ENCODE results near the gene RELA. TPM values are rescaled to one million over a fixed set of nuclear protein-coding genes. Genes with fewer than 3 reads are reported as not detected.

Gene RELA
- total and polyA plus RNA-seq, 2 of the 4 experiments (the other 2 are of a cell fraction) = 8.6 to 53.0 TPM

GRCh38 chr11:65607614-65608426 is 54.9 kb downstream of the RELA start (continued):
- TF ChIP-seq POLR2A (IDR thresholded peaks at IDR 0.05; ENCODE audit: low read depth, low read length) (no peak), MAFK (IDR thresholded peaks at IDR 0.05; ENCODE audit: low read depth, low read length) (no peak)

DNA sequence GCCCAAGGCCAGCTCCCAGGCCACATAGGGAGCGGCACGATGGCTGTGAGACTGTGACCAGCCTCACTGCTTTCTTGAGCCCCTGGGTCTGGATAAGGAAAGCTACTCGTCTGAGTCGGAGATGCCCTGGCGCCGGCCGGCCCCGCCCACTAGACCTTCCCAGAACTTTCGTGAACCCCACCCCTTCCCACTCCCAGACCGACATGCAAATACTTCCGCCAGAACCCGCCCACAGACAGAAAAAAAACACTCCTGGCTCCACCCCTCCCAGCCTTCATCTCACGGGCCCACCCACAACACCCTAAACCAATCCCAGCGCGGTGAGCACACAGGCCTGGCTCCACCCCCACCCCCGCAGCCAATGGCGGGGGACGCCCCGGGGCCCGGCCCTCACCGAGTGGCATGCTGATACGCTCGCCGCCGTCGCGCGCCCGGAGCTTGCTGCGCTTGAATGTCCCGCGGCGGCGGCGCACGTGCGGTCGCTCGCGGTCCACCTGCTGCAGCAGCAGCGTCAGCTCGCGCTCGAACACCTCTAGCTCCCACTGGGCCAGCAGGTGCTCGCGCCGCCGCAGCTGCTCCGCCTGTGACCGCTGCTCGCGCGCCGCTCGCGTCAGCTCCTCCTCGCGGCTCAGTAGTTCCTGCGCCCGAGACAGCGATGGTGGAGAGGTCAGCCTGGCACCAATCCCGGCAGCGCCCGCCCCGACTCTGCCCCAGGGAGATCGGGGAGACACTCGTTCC is 55.7 kb downstream of the RELA start:
- POLR2A ChIA-PET (ENCODE audit: unreplicated experiment) = interaction anchor here (0.5 to 0.7 kb wide), 3 partner anchors 15 to 290 kb away, joined by 3 to 10 read pairs (median 8); no protein-coding TSS in a partner anchor
- no peak overlapping the region for H3K56ac ChIP-seq (ENCODE audit: extremely low read depth, insufficient read depth, low read length)
- TF ChIP-seq BHLHE40 (IDR thresholded peaks at IDR 0.05; ENCODE audit: low read depth, low read length) (peak; percentile 93), ELK1 (IDR thresholded peaks at IDR 0.05; ENCODE audit: borderline replicate concordance, low read depth, low read length) (no peak), POLR2A (IDR thresholded peaks at IDR 0.05; ENCODE audit: low read depth, low read length) (no peak), CHD1 (IDR thresholded peaks at IDR 0.05; ENCODE audit: low read depth, low read length) (no peak), SMC3 (IDR thresholded peaks at IDR 0.05; ENCODE audit: low read depth, low read length) (no peak), RFX5 (IDR thresholded peaks at IDR 0.05; ENCODE audit: low read depth, low read length) (no peak), RCOR1 (IDR thresholded peaks at IDR 0.05; ENCODE audit: insufficient replicate concordance, low read length) (no peak), MXI1 (IDR thresholded peaks at IDR 0.05; ENCODE audit: borderline replicate concordance, low read depth, low read length) (peak; percentile 99), RAD21 (IDR thresholded peaks at IDR 0.05; ENCODE audit: low read length) (no peak)
- TF ChIP-seq, protein P1, sequence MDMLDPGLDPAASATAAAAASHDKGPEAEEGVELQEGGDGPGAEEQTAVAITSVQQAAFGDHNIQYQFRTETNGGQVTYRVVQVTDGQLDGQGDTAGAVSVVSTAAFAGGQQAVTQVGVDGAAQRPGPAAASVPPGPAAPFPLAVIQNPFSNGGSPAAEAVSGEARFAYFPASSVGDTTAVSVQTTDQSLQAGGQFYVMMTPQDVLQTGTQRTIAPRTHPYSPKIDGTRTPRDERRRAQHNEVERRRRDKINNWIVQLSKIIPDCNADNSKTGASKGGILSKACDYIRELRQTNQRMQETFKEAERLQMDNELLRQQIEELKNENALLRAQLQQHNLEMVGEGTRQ (IDR thresholded peaks at IDR 0.05; ENCODE audit: low read depth, low read length) = no peak; the same call in 1 of the 2 replicates
- 8% methylated on average over 48 of the region's 67 CpGs; no CpG with 5 or more reads in 1 of the 2 experiments for WGBS, 2 experiments (ENCODE audit: extremely low coverage in 2 of 2, insufficient read length in 1 of 2)
- no peak overlapping the region for H3K23ac ChIP-seq (ENCODE audit: low read depth, low read length)
- H3K9ac ChIP-seq (ENCODE audit: low read depth, low read length) = no peak overlapping the region
- peak; percentile 100 for ATAC-seq (ENCODE audit: low read depth)
- peaks cover 41% of the 10 kb centered on the region for H3K36me3 ChIP-seq (ENCODE audit: control insufficient read depth, insufficient read depth, low read length)
- no peak overlapping the region for H2BK20ac ChIP-seq (ENCODE audit: low read depth, low read length)
- peaks cover 13 to 58% of the 10 kb centered on the region in 2 experiments for H3K79me1 ChIP-seq (ENCODE audit: low read depth in 1 of 2, low read length in 2 of 2)
- H2BK5ac ChIP-seq (ENCODE audit: low read depth, low read length, poor library complexity, severe bottlenecking) = no peak overlapping the region
- H2AFZ ChIP-seq (replicated peaks; ENCODE audit: low read length, poor library complexity) = peak overlapping the region; percentile 61
- CTCF ChIA-PET = interaction anchor here (1.0 kb wide), 1 partner anchor 13 kb away, joined by 3 read pairs; no protein-coding TSS in a partner anchor
- dilution Hi-C loops (cut with HindIII; ENCODE audit: low sequenced_read_pairs, unreplicated experiment) (no loop called here), intact Hi-C loops (cut with micrococcal nuclease) (loop anchor here (5.0 kb wide), 1 partner anchor 35 kb away; the partner anchor contains the start of genes FAM89B and ZNRD2), in situ Hi-C loops (cut with MboI; ENCODE audit: low sequenced_read_pairs) (no loop called here)
- peaks cover 39% of the 10 kb centered on the region for H4K20me1 ChIP-seq (ENCODE audit: insufficient read depth, low read length)
- peaks cover 9% of the 10 kb centered on the region for H3K4me1 ChIP-seq (ENCODE audit: control insufficient read depth, insufficient read depth, low read length)
- peak; percentile 93 for DNase-seq
- 0 out of 2 replicates have a peak, but pooled peaks cover 5% of the 10 kb centered on the region for H3K9me1 ChIP-seq (ENCODE audit: insufficient read depth, low read length)
- no peak overlapping the region for H4K5ac ChIP-seq (ENCODE audit: low read depth, low read length)
- BruUV-seq (replicated peaks) = no TSS peak
- peak overlapping the region; percentile 74 for H3K4me2 ChIP-seq (ENCODE audit: low read depth, low read length)
- H3K14ac ChIP-seq (replicated peaks; ENCODE audit: low read depth, low read length) = no peak overlapping the region
- H2AK9ac ChIP-seq (replicated peaks; ENCODE audit: low read depth, low read length, poor library complexity) = peak overlapping the region; percentile 73
- H4K8ac ChIP-seq (ENCODE audit: low read depth in 2 of 2, low read length in 2 of 2) = no peak overlapping the region; a peak in 1 of 4 replicates
- no peak overlapping the region for H3K27ac ChIP-seq (ENCODE audit: insufficient read depth, low read length)
- H3K4ac ChIP-seq (ENCODE audit: low read depth, low read length) = no peak overlapping the region
- H2AK5ac ChIP-seq (ENCODE audit: low read depth, low read length) = peak overlapping the region; percentile 33; the same call in 1 of the 2 replicates
- H3K27me3 ChIP-seq (ENCODE audit: control insufficient read depth, insufficient read depth, low read length) = no peaks in the 10 kb centered on the region
- H3K18ac ChIP-seq (ENCODE audit: low read depth, low read length) = no peak overlapping the region
- H3K9me3 ChIP-seq (ENCODE audit: control insufficient read depth, insufficient read depth, low read length) = no peaks in the 10 kb centered on the region
- H2BK120ac ChIP-seq (ENCODE audit: low read depth, low read length) = no peak overlapping the region
- H2BK15ac ChIP-seq (ENCODE audit: low read depth, low read length) = no peak overlapping the region
- no peak overlapping the region for H4K91ac ChIP-seq (ENCODE audit: insufficient read depth, low read depth, low read length)
- peak overlapping the region; percentile 20; the same call in 1 of the 2 replicates for H3K4me3 ChIP-seq (ENCODE audit: insufficient read depth, low read depth, low read length)
